ENCODE measurements around the gene ANKRD13B.

ANKRD13B gene

GRCh38 chr17:29618272-29619065, 25.5 kb downstream of the ANKRD13B start:
- TF ChIP-seq CTCF (IDR thresholded peaks at IDR 0.05; ENCODE audit: low read depth, low read length) = no peak
- no peak overlapping the region for H3K4me3 ChIP-seq (ENCODE audit: low read depth, low read length)

GRCh38 chr17:29619251-29619650, 26.3 kb downstream of the ANKRD13B start:
- no peak overlapping the region for H3K4me3 ChIP-seq (ENCODE audit: low read depth, low read length)
- peak; percentile 31; the same call in 1 of the 2 replicates for TF ChIP-seq CTCF (IDR thresholded peaks at IDR 0.05; ENCODE audit: low read depth, low read length)

- no peak for TF ChIP-seq CTCF (IDR thresholded peaks at IDR 0.05; ENCODE audit: low read depth, low read length)
These were observed 27.3 kb downstream of the ANKRD13B start for GRCh38 chr17:29620271-29620670.

GRCh38 chr17:29620779-29621500, 28.0 kb downstream of the ANKRD13B start:
- TF ChIP-seq CTCF (IDR thresholded peaks at IDR 0.05; ENCODE audit: low read depth, low read length) = no peak
- no peak overlapping the region for H3K4me3 ChIP-seq (ENCODE audit: low read depth, low read length)

More at GRCh38 chr17:29620271-29620670, 27.3 kb downstream of the ANKRD13B start:
- H3K4me3 ChIP-seq (ENCODE audit: low read depth, low read length) = no peak overlapping the region

- H3K4me3 ChIP-seq (ENCODE audit: low read depth, low read length) = peak overlapping the region; percentile 75
These were observed 28.8 kb downstream of the ANKRD13B start for GRCh38 chr17:29621751-29622194.

GRCh38 chr17:29622337-29623282, 29.7 kb downstream of the ANKRD13B start, which contains the start of gene CORO6:
TSS of gene CORO6 (minus strand) at chr17:29622912. CDS start at chr17:29621421, 1,491 bp downstream.
- TF ChIP-seq CTCF (IDR thresholded peaks at IDR 0.05; ENCODE audit: low read depth, low read length) = no peak

More at GRCh38 chr17:29621751-29622194, 28.8 kb downstream of the ANKRD13B start:
- no peak for TF ChIP-seq CTCF (IDR thresholded peaks at IDR 0.05; ENCODE audit: low read depth, low read length)

More at GRCh38 chr17:29622337-29623282, 29.7 kb downstream of the ANKRD13B start, which contains the start of gene CORO6:
- peak within 1 kb of the TSS; percentile 75 for H3K4me3 ChIP-seq (ENCODE audit: low read depth, low read length)
